A673 (cell line): ENCODE results near the gene RNF217. TPM values are rescaled to one million over a fixed set of nuclear protein-coding genes. Genes with fewer than 3 reads are reported as not detected.

Source experiments
- BruUV-seq: library from RNA; stranded (reverse); fragments of 400-500 nt; replicated peaks from 2 replicates; lab custom pipeline; 2021; lab: Mats Ljungman, UMichigan
- CTCF ChIA-PET: fragments of 300-600 bp; sonication (Branson Sonifier 250); formaldehyde crosslinking; loops from one replicate; lab custom pipeline; 2022; ENCODE audit warnings: antibody characterized with exemption; lab: Charles Lee
- POLR2A ChIA-PET: fragments of 300-600 bp; sonication (Branson Sonifier 250); formaldehyde crosslinking; loops from one replicate; lab custom pipeline; 2022; ENCODE audit warnings: antibody characterized with exemption; ENCODE audit not compliant: low non-redundant PET; lab: Charles Lee
- DNase-seq: peaks from one replicate; pipeline ENCODE4 v3.0.0-alpha.2; 2015; ENCODE audit warnings: low spot score
- H3K27ac ChIP-seq: fragments of 200-600 bp; sonication (generic); 2 replicates; pipeline ENCODE4 v1.5.1; 2016; ENCODE audit warnings: mixed run types, low read depth, mild to moderate bottlenecking, mixed read lengths, antibody characterized with exemption, low read length; ENCODE audit not compliant: poor library complexity, severe bottlenecking
- H3K27me3 ChIP-seq: fragments of 200-600 bp; sonication (generic); replicated peaks from 2 replicates; pipeline ENCODE4 v1.6.1; 2017; ENCODE audit warnings: mixed run types, low read depth, mild to moderate bottlenecking, mixed read lengths, antibody characterized with exemption, low read length; ENCODE audit not compliant: insufficient read depth, poor library complexity
- H3K36me3 ChIP-seq: fragments of 200-600 bp; sonication (generic); 2 replicates; pipeline ENCODE4 v1.6.1; 2016; ENCODE audit warnings: mixed run types, mild to moderate bottlenecking, mixed read lengths, antibody characterized with exemption, low read length; ENCODE audit not compliant: insufficient read depth, poor library complexity, severe bottlenecking
- H3K4me1 ChIP-seq: fragments of 200-600 bp; sonication (generic); 2 replicates; pipeline ENCODE4 v1.6.1; 2017; ENCODE audit warnings: mixed run types, mild to moderate bottlenecking, mixed read lengths, antibody characterized with exemption, low read length; ENCODE audit not compliant: insufficient read depth, poor library complexity, severe bottlenecking
- H3K4me3 ChIP-seq: fragments of 200-600 bp; sonication (generic); 2 replicates; pipeline ENCODE4 v1.5.1; 2016; ENCODE audit warnings: low read depth, mixed run types, mild to moderate bottlenecking, mixed read lengths, low read length; ENCODE audit not compliant: poor library complexity, severe bottlenecking
- H3K9me3 ChIP-seq: fragments of 200-600 bp; sonication (generic); 2 replicates; pipeline ENCODE4 v1.6.1; 2016; ENCODE audit warnings: mixed run types, low read depth, mild to moderate bottlenecking, mixed read lengths, antibody characterized with exemption, low read length; ENCODE audit not compliant: poor library complexity, severe bottlenecking
- CTCF ChIP-seq: fragments of 300-800, 200-600 bp; sonication (generic); conservative IDR thresholded peaks from 2 replicates; pipeline ENCODE4 v1.5.1; 2017; ENCODE audit warnings: low read depth, mild to moderate bottlenecking, antibody characterized with exemption, low read length, moderate library complexity, mixed read lengths
- EZH2 ChIP-seq: fragments of 200-600 bp; sonication (generic); IDR thresholded peaks from 2 replicates; pipeline ENCODE4 v1.6.1; 2017; ENCODE audit warnings: borderline replicate concordance, low read depth, mild to moderate bottlenecking, mixed read lengths, antibody characterized with exemption, low read length; ENCODE audit not compliant: poor library complexity, severe bottlenecking
- intact Hi-C: fragments of 100-400 bp; cut with micrococcal nuclease; formaldehyde crosslinking; loops from one replicate; pipeline ENCODE4 v1.10.0; 2022; ENCODE audit not compliant: unreplicated experiment
- total RNA-seq: library from RNA; stranded (reverse); gene quantifications from 2 replicates; pipeline ENCODE4 v1.2.3, GENCODE V29; 2021

The RNF217 gene
- total RNA-seq, 1 experiment from 2014 or later, result 20.6 TPM

GRCh38 chr6:125082908-125083683 is 120.9 kb downstream of the RNF217 start:
- Histone ChIP-seq H3K27me3 (no peaks in the 10 kb centered on the region), H3K9me3 (no peaks in the 10 kb centered on the region), H3K4me1 (no peaks in the 10 kb centered on the region), H3K4me3 (no peak overlapping the region), H3K27ac (no peak overlapping the region), H3K36me3 (peaks cover 11% of the 10 kb centered on the region)
- TF ChIP-seq CTCF, result no peak
- no peak for TF ChIP-seq EZH2
- ChIA-PET CTCF (no interaction called here), POLR2A (no interaction called here)
- no TSS peak for BruUV-seq
- no peak for DNase-seq
- intact Hi-C loops, result no loop called here

- Histone ChIP-seq H3K27me3 (no peaks in the 10 kb centered on the region), H3K27ac (no peak overlapping the region), H3K9me3 (no peaks in the 10 kb centered on the region), H3K4me1 (no peaks in the 10 kb centered on the region), H3K36me3 (peaks cover 11% of the 10 kb centered on the region), H3K4me3 (no peak overlapping the region)
- DNase-seq, result no peak
- intact Hi-C loops, result no loop called here
- POLR2A ChIA-PET, result no interaction called here
- no TSS peak for BruUV-seq
- TF ChIP-seq CTCF, result no peak
- TF ChIP-seq EZH2, result no peak
- CTCF ChIA-PET, result no interaction called here
These were observed 121.4 kb downstream of the RNF217 start for GRCh38 chr6:125083684-125083990.

- intact Hi-C loops, result no loop called here
- Histone ChIP-seq H3K9me3 (no peaks in the 10 kb centered on the region), H3K36me3 (peaks cover 11% of the 10 kb centered on the region), H3K27me3 (no peaks in the 10 kb centered on the region), H3K27ac (no peak overlapping the region), H3K4me1 (no peaks in the 10 kb centered on the region), H3K4me3 (no peak overlapping the region)
- POLR2A ChIA-PET, result no interaction called here
- TF ChIP-seq CTCF (no peak), EZH2 (no peak)
- DNase-seq, result no peak
- CTCF ChIA-PET, result no interaction called here
- BruUV-seq, result no TSS peak
These were observed 124.5 kb downstream of the RNF217 start for GRCh38 chr6:125086716-125087115.
